HG03571 (cell line): ENCODE measurements around the gene TMPRSS11D.

ENCODE experiments used
- ATAC-seq: cut with Tn5 transposase; IDR thresholded peaks from one replicate; pipeline ENCODE4 v1.9.1; 2021; ENCODE audit not compliant: unreplicated experiment

TMPRSS11D gene

DNA sequence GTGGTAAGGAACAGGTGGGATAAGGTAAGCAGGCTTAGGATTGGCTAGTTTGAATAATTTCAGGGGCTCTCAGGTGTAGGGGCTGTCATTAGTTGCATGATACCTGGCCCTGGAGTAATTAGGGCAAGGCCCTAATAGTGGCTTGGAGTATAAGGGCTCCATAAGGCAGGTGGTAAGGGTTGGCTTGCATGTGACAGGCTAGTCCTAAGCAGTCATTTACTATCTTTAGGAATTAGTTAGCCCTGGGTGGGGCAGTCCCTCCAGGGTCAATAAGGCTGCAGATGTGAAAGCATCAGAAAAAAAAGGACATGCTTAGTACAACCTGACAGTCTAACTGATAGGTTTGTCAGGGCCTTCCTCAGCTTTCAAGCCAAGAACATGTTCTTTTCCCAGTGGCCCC is 7.8 kb upstream of the TMPRSS11D start:
- ATAC-seq, result no peak

DNA sequence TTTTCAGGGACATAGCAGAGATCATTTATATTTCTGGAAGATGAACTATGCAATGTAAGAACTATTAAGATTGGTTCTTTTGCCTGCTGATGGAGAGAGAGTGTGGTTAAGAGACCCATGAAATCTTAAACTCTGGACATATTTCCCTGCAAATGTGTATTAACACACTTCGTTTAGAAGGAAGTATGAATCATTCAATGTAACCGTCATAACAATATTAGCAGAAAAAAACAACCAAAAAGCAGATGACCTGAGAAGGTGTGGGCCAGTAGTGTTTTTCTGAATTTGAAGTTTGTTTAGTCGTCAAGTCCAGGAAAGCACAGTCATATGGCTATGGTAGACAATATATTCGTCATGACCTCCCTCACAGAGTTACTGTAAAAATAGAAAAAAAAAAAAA is 2.5 kb upstream of the TMPRSS11D start:
- no peak for ATAC-seq

DNA sequence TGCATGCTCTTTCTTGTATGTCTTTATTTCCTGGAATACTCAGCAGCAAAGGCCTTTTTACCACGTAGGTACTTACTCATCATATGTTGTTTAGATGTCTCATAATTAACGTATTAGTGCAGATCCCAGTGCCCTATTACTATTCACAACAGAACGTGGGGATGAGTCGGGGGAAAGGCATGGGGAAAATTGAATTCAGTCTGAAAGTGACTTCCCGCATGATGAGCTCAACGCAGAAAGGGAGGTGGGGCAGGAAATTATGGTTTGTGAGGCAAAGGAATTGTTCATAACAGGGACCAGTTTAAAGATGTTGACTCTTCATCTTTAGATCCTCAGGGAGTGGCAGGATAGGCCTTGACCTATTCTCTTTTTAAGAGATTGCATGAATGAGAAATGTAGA is 2.0 kb upstream of the TMPRSS11D start:
- ATAC-seq, result no peak

DNA sequence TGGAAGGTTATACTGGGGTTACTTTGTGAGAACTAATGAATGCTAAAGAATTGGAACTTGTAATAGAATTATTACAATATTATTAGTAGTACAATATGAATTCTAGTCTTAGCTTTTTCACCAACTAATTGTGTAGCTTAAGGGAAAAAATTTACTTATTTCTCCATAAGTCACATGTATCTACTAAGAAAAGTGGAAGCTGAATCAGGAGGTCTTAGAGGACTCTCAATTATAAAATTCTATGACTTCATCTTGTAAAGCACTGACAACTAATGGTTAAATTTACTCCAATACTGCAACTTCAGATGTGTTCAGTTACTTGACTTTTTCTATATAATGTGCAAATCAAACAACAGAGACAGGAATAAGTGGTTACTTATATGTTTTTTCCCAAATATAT is 899 bp upstream of the TMPRSS11D start:
- ATAC-seq, result no peak

DNA sequence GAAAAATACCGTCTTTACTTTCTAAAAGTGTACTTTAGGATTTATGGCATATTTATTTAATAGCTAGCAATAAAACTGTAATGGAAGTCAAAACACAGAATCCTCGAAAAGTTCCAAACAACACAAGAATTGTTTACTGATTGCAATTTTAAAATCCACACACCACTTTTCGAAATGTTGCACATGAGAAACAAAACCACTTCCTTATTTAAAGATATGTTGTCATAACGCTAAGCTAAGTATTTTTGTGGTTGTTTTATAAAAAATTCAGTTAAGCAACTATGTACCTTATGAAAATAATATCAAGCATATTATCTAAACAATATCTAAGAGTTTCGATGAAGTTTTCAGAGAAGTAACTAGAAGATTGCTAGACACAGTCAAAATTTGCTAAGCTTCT is 344 bp downstream of the TMPRSS11D start:
- ATAC-seq, result no peak

DNA sequence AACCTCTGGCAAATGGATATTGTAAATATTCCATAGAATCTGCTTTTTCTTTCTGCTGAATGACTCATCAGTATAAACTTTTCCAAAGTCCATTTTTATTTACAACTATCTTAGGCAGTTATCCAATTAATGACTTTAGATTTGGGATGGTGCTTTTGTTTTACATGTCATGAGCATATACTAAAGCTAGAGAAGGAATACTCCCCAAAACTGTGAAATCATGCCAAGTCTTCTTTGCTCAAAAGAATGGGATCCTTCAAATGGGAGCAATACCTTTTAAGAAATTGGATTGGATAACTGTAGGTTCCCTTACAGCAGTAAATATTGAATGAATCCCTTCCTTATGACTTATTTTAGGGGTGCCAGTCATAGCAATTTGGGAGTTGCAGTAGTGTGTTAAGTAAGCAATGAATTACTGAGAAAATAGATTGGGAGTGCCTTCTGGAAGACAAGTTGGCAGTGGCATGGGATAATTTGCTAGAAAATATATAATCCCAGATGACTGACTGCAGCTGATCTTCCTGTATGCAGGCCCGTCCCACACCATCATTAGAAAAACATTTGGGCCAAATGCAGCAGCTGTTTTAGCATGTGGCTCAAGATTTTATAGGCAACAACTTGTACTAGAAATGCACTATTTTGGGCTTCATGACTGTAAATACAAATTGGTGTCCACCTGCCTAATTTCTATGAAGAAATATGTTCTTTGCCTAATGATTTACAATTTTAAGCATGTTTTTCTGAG is 2.8 kb downstream of the TMPRSS11D start:
- ATAC-seq, result no peak

DNA sequence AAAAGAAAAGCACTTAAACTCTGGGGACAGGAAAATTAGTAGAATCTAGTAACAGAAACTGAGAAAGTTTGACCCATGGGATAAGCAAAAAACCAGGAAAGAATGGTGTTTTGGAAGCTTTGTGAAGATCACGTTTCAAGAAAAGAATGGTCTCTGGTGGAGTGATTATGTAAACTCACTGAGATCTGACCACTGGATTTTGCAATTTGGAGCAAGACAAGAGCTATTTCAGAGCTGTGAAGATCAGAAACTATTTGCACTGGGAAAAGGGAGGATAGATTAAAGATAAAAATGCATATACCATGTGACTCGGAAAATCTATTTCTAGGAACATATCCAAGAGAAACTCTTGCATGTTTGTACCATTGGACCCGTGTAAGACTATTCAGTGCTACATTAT is 4.3 kb downstream of the TMPRSS11D start:
- ATAC-seq, result no peak

DNA sequence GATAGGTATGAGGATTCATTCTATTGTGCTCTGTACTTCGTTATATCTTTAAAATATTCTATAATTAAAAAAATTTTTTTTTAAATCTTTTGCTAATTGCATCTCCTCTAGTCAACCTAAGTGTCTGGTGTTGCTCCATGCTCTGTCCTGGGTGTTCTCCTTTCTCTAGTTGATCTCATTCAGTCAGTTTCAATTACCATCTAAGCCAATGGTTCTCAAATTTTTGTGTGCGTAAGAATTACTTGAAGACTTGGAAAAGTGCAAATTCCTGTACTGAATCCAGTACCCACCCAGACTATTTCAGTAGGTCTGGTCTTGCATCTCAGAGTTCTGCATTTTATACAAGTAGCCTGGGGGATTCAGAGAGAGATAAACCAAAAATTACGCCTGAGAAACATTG is 6.7 kb downstream of the TMPRSS11D start:
- ATAC-seq, result no peak

DNA sequence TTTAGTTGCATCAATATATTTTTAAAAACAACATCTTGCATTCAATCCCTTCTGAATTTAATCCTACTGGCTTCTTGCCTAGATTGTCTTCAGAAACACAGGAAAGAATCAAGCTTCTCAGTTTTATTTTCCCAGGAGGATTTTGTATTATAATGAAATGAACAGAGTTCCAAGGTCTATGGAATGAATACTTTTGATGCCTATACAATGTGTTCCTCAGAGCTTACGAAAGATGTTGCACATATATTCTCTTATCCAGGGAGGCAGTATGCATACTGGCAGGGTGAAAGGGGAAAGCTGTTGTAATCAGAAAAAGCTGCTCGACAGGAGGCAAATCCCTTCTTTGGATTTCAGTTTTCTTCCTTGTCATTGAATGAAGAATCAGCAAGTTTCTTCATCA is 8.8 kb downstream of the TMPRSS11D start:
- ATAC-seq, result no peak

DNA sequence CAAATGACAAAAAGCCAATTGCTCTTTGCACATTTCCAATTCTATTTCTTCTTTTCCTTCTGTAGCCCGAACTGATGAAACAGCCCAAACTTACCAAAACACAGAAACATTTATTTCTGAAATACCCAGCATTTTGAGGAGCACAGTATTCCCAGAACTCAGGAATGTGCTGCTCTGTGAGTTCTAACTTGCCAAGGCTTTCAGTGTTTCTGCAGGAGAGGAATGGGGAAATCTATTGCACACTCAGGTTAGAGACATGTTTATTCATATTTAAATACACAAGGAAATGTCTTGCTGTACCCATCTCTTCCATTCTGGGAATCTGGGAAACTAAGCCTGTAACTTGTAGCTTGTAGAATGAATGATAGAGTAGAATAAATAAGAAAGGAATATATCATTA is 10.7 kb downstream of the TMPRSS11D start:
- no peak for ATAC-seq

DNA sequence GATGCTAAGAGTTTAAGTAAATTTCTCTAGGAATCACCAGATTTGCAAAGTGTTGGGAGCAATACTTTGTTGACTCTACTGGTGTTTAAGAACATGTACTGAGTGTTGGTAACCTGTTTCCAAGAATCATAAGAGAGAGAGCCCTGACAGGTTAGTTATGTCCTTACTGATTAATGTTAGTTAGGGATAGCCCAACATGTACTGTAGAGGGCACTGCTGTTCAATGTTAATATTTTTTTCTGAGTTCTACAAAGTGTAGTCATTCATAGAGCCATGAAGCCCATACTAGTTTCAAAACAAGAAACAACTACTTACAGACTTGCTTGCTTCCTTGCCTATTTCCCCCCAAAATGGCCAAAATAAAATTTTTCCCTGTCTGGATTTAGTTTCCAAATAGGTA is 11.9 kb downstream of the TMPRSS11D start:
- ATAC-seq, result peak; percentile 55

DNA sequence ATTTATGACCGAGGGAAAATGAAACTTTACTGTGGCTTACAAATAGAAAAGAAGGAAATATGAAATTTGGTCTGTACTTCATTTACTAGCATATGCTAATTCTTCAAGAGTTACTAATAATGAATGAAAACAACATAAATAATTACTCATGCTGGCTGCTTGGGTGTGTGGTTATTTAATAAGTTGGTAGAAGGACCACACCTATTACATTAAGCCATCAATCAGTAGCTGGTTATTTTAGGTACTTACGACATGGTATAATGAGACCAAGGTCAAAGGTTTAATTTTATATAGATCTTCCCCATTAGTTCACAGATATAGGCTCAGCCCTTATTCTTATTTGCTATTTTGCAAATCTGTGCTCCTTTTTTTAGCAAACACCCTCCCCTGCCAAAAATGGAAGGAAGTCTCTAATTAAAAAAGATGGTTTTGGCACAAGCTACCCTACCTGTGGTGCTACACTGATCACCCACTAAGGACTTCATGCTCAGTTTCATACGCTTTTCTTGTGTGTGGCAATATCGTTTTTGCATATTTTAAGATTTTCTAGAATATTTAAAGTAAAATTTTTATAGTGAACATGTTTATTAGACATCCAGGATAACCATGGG is 14.1 kb downstream of the TMPRSS11D start:
- ATAC-seq, result no peak

DNA sequence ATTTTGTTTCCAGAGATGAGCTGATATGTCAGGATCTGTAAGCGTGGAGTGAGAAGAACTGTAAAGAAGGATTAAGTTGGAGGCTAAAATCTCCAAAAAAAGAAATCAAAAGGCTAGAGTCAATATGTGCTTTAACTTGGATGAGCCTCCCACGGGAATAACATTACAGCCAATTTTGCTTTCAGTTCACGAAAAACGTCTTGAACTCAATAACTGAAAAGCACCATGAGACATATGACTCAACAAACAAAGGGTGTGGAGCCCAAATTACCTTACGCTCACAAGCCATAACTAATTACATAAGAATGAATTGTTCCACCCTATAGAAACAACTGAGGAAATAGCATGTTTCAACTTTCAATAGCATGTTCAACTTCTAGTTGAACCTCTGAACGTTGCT is 22.3 kb downstream of the TMPRSS11D start:
- ATAC-seq, result no peak

DNA sequence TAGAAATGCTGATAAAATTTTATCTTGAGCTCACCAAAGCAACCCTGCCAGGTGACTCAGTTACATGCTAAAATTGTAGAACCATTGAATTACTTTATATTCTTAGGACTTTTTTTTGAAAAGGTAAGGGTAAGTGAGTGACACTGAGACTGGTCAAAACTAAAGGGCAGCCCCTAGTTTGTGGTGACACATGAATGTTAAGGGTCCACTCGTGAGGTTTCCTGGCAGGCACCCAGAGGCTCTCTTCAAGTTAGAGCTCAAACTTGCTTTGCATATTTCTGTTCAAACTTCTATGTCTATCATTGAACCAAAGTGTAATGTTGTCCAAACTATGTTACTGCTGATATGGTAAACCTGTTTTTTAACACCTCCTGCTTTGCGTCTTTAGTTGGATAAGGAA is 30.5 kb downstream of the TMPRSS11D start:
- no peak for ATAC-seq

DNA sequence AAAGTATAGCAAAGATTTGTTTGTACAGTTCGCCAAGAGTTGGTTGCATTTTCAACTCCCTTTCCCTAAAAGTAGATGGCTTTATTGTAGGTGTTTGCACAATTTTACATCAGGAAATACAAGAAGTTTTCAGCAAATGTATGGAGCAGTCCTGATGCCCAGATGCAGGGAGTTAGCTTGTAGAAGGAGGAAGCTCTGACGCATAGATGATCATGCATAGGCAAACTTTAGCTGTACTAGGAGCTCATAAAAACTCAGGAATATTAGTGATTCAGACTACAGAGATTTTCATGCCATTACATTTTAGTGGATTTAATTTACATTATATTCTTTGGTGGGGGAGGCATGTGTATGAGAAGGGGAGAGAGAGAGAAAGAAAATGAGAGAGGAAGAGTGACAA is 62.9 kb downstream of the TMPRSS11D start:
- ATAC-seq, result no peak

DNA sequence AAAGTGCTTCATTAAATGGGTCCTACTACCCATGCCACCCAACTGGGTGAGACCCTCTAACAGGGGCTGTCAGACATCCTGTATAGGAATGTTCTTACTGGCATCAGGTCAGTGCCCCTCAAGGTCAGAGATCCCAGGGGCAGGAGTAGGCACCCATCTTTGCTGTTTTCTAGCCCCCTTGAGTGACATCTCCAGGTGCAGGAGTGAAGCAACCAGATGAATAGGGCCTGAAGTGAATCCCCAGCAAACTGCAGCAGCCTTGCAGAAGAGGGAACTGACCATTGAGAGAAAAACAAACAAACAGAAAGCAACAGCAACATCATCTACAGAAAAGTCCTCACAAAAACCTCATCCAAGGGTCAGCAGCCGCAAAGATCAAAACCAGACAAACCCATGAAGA is 73.8 kb downstream of the TMPRSS11D start:
- no peak for ATAC-seq

DNA sequence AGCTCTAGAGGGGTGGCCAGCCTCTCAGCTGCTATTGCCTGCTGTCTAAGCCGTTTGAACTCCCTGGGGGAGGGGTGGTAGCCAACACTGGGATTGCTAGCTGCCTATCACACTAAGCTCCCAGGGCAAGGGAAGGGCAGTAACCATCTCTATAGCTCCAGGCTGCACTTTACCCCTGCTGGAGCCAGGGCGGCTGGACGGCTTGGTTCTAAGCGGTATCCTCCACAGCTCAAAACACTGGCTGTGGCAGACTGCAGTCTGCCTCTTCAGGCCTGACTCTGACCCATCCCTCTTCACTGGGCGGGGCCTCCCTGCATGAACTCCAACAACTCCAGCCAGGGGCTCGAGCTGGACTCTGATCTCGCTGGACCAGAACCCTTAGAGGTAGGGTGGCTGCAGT is 74.3 kb downstream of the TMPRSS11D start:
- ATAC-seq, result no peak

DNA sequence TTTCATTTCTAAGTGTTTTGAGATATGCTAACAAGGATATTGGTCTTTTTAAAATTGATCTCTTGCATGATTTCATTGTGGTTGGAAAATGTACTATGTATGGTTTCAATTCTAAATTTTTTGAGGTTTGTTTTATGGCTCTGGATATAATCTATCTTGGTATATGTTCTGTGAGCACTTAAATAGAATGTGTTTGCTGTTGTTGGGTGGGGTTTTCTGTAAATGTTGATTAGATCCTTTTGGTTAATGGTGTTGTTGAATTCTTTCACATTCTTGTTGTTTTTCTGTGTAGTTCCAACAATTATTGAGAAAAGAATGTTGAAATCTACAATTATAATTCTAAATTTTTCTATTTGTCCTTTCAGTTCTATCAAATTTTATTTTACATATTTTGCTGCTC is 87.0 kb downstream of the TMPRSS11D start:
- ATAC-seq, result no peak

DNA sequence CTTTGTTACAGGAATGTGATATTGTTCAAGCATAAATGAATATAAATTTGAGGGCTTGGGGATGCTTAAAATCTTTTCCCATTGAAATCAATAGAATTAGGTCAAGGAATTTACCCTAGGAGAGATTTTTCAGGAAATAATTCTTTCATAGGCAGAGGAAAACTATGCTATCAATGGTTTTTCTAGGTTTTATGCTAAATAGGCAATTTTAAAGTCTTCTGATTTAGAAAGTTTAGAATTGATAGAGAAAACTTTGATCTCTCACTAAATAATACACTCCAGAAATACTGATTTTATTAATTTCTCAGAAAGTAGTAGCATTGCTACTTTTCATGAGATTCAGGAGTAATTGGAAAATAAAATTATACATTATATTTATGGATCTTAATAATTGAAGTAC is 93.1 kb downstream of the TMPRSS11D start:
- ATAC-seq, result no peak

DNA sequence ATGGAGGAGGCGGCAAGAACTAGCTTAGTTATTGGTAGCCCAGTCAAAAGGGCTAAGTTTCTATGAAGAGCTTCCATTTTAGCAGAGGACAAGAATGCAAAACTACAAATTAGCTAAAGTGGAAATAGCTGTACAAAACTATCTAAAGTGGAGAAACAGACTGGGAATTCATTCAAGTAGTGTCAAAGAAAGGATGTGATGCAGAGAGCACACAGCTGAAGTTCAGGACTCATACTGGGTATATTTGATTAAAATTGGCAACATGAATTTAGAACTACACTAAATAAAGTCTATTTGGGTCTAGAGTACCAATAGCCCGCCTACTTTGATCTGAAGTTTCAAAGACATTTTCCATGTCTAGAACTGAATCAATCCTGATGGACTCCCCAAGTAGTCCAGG is 96.5 kb downstream of the TMPRSS11D start:
- ATAC-seq, result no peak

DNA sequence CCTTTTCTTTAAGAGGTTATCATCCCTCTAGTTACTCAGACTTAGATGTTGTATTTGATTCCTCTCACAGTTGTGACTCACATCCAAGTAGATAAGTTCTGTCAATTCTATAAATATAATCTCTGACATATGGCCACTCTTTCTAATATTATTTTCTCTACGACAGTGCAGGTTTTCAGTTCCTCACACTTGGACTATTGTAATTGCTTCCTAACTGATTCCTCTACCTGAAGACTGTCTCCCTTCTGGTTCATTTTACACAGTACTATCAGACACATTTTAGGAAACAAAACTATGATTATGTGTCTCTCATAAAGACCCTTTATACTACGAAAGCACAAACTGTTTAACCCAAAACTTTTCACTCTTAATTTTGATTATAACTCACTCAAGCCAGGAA is 98.3 kb downstream of the TMPRSS11D start:
- no peak for ATAC-seq

DNA sequence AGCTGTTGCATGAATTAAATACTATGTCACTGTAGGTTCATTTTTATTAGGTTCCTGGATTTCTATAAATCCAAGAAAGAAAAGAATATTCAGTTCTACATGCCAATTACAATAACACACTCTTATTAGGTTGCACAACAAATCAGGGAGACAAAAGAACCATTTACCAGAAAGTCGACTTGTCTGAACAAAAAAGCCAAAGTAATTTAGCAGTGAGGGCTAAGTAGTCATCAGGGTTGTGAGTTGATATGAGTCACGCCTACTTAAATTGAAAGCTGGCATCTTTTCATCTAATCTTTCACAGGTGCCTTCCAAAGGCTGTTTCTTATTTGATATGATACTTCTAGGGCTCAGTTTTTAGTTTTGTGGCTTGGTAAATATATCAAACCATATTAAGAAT is 104.2 kb downstream of the TMPRSS11D start:
- ATAC-seq, result no peak

DNA sequence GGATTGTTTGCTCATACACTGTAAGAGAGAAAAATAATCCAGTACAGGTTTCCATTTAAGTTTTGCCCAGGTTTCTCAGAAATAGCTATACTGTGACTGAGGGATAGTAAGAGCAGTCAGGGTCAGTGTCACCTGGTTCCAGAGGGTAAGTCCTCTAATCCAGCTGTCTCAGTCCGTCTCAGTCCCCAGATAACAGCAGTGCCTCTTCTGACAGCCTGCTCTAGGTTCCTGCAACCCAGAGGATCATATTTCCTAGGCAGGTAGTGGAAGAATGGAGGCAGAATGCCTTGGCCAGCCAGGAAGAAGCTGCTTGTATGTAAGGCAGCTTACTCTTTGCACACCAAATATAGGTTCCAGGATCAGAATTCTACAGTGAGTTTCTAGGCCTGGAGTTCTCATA is 107.1 kb downstream of the TMPRSS11D start:
- no peak for ATAC-seq
